CD4-positive, alpha-beta T cell treated with Interleukin-2 at 100 ng/mL for 4 hours (primary cell): ENCODE results near the gene RABGGTA.

ENCODE experiments used
- DNase-seq: peaks from one replicate; pipeline ENCODE4 v3.0.0-alpha.2; 2020; ENCODE audit warnings: low spot score

RABGGTA gene

GRCh38 chr14:24216345-24216699 is 55.1 kb downstream of the RABGGTA start:
- no peak for DNase-seq
